ENCODE data around the gene RING1.

The RING1 gene

GRCh38 chr6:33249732-33250630 is 41.7 kb downstream of the RING1 start:
- no peak for DNase-seq

GRCh38 chr6:33250731-33251130 is 42.4 kb downstream of the RING1 start:
- no peak for DNase-seq

- no peak for DNase-seq
These were observed 43.2 kb downstream of the RING1 start for GRCh38 chr6:33251395-33252012.

GRCh38 chr6:33252759-33253158 is 44.5 kb downstream of the RING1 start:
- DNase-seq, result no peak

- DNase-seq, result no peak
These were observed 46.3 kb downstream of the RING1 start for GRCh38 chr6:33254591-33254990.

GRCh38 chr6:33259032-33259431 is 50.7 kb downstream of the RING1 start:
- DNase-seq, result no peak
